HepG2 (cell line): ENCODE results near the gene GOLT1A. TPM values are rescaled to one million over a fixed set of nuclear protein-coding genes. Genes with fewer than 3 reads are reported as not detected.

Experiments used
- ESRRA ChIP-seq: sonication (generic); formaldehyde crosslinking; IDR thresholded peaks from 2 replicates; pipeline ENCODE4 v1.5.1; 2020; ENCODE audit warnings: mild to moderate bottlenecking, low read depth, missing genetic modification reagents
- FIP1L1 ChIP-seq: fragments of 200-400 bp; formaldehyde crosslinking; IDR thresholded peaks from 2 replicates; pipeline ENCODE4 v1.6.1; 2018; ENCODE audit warnings: low read depth, mild to moderate bottlenecking, low read length, moderate library complexity, borderline replicate concordance; ENCODE audit not compliant: insufficient read depth
- MLLT10 ChIP-seq: sonication (generic); formaldehyde crosslinking; IDR thresholded peaks from 2 replicates; pipeline ENCODE4 v1.4.0; 2020; ENCODE audit warnings: missing genetic modification reagents
- NR2F1 ChIP-seq, 2 experiments: fragments of 450-650 bp in 1 of 2; formaldehyde crosslinking in 1 of 2; IDR thresholded peaks; 2 replicates each; pipeline versions ENCODE4 v1.5.0 to v1.6.1; 2016 to 2020; ENCODE audit warnings: mild to moderate bottlenecking in 1 of 2, missing compliant biosample characterization in 1 of 2, missing genetic modification reagents in 1 of 2, moderate library complexity in 1 of 2
- PHF5A ChIP-seq: IDR thresholded peaks from one replicate; pipeline ENCODE4 v1.6.1; 2018; ENCODE audit warnings: low read depth, missing genetic modification reagents; ENCODE audit not compliant: unreplicated experiment
- SRY ChIP-seq: sonication (generic); formaldehyde crosslinking; IDR thresholded peaks from 2 replicates; pipeline ENCODE4 v1.8.0; 2022; ENCODE audit warnings: mild to moderate bottlenecking, missing genetic modification reagents
- ZNF251 ChIP-seq: sonication (generic); formaldehyde crosslinking; IDR thresholded peaks from 2 replicates; pipeline ENCODE4 v1.9.0; 2021; ENCODE audit warnings: mild to moderate bottlenecking, missing genetic modification reagents
- ZNF260 ChIP-seq: sonication (generic); formaldehyde crosslinking; IDR thresholded peaks from 2 replicates; pipeline ENCODE4 v1.4.0; 2020; ENCODE audit warnings: missing genetic modification reagents, low read depth, mild to moderate bottlenecking, borderline replicate concordance
- ZNF326 ChIP-seq: sonication (generic); formaldehyde crosslinking; IDR thresholded peaks from 2 replicates; pipeline ENCODE4 v1.4.0; 2020; ENCODE audit warnings: missing genetic modification reagents, borderline replicate concordance
- ZNF674 ChIP-seq: sonication (generic); formaldehyde crosslinking; IDR thresholded peaks from 2 replicates; pipeline ENCODE4 v1.5.0; 2020; ENCODE audit warnings: low read depth, mild to moderate bottlenecking, missing genetic modification reagents
- ZNF703 ChIP-seq: sonication (generic); formaldehyde crosslinking; IDR thresholded peaks from 2 replicates; pipeline ENCODE4 v1.5.1; 2020; ENCODE audit warnings: missing genetic modification reagents, mild to moderate bottlenecking, moderate library complexity, borderline replicate concordance
- ZNF709 ChIP-seq: sonication (generic); formaldehyde crosslinking; IDR thresholded peaks from 2 replicates; pipeline ENCODE4 v1.5.0; 2020; ENCODE audit warnings: mild to moderate bottlenecking, missing genetic modification reagents
- polyA plus RNA-seq, 8 experiments: library from polyadenylated mRNA; depleted of rRNA in 3 of 8; stranded (reverse) in 7 of 8; unstranded in 1 of 8; fragments of >200 nt; fragmentation: Illumina TruSeq in 4 of 8; extraction: Trizol in 4 of 8; gene quantifications; 2 replicates each; pipeline versions ENCODE4 v1.2.1 to v1.2.3, GENCODE V29; 2011 to 2016; ENCODE audit warnings: low read depth in 4 of 8, missing spikeins in 1 of 8, mixed read lengths in 1 of 8; ENCODE audit not compliant: insufficient read depth in 1 of 8
- total RNA-seq, 5 experiments: library from RNA; depleted of rRNA; stranded (reverse); fragments of >200 nt; fragmentation: Illumina TruSeq; extraction: Trizol; gene quantifications; 2 replicates each; pipeline ENCODE4 v1.2.3, GENCODE V29; 2016; ENCODE audit warnings: low read depth in 1 of 5
- TF ChIP-seq, protein P1 (sequence below): sonication (generic); formaldehyde crosslinking; IDR thresholded peaks from one replicate; pipeline ENCODE4 v1.5.1; 2020; ENCODE audit warnings: mild to moderate bottlenecking, missing genetic modification reagents; ENCODE audit errors: not compliant biosample characterization
- TF ChIP-seq, protein P2 (sequence below): sonication (generic); formaldehyde crosslinking; IDR thresholded peaks from 2 replicates; pipeline ENCODE4 v1.4.0; 2020; ENCODE audit warnings: missing genetic modification reagents
- TF ChIP-seq, protein P3 (sequence below): sonication (generic); formaldehyde crosslinking; IDR thresholded peaks from 2 replicates; pipeline ENCODE4 v1.4.0; 2020; ENCODE audit warnings: mild to moderate bottlenecking, low read depth, missing genetic modification reagents

Gene GOLT1A
- total and polyA plus RNA-seq, 2 of the 13 experiments (the other 11 are each of a cell fraction or from before 2014, with no cell fraction given) = 25.8 to 28.0 TPM

DNA sequence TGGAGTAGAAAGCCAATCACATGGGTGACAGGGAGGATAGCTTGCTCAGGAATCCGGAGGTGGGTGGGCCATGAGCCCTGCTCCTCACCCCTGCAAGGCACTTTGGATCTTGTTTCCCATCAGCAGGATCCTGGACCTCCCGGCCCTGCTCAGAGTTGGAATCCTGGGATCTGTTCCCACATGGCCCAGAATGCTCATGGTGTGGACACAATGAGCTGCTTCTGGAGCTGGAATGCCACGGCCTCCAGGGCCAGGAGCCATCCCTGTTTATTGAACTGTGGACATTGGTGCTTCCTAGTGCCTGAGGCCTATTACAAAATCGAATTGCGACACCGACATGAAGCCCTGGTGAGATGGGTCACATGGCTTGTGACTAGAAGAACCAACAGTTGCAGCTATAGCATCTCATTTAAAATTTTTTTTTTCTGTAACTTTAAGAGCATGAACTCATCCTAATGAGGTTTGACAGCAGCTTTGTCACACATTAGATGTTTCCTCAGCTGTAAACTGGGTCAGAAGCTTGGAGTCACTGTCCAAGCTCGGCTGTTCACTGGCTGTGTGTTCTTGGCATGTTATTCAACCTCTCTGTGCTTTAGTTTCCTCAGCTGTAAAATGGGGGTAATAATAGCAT lies 40.4 kb upstream of the GOLT1A start (continued):
- TF ChIP-seq ZNF703 (CRISPR knock-in tag) (no peak), ZNF674 (no peak), ZNF251 (CRISPR knock-in tag) (no peak), FIP1L1 (no peak), PHF5A (CRISPR knock-in tag) (no peak), ZNF709 (no peak), NR2F1 (CRISPR knock-in tag; IDR thresholded peaks at IDR 0.05) (no peak; a peak in 1 of 4 replicates), ZNF326 (CRISPR knock-in tag) (no peak), SRY (no peak; the same call in 1 of the 2 replicates), ZNF260 (CRISPR knock-in tag) (no peak), ESRRA (CRISPR knock-in tag) (no peak), MLLT10 (CRISPR knock-in tag) (no peak)
- TF ChIP-seq, protein P1, sequence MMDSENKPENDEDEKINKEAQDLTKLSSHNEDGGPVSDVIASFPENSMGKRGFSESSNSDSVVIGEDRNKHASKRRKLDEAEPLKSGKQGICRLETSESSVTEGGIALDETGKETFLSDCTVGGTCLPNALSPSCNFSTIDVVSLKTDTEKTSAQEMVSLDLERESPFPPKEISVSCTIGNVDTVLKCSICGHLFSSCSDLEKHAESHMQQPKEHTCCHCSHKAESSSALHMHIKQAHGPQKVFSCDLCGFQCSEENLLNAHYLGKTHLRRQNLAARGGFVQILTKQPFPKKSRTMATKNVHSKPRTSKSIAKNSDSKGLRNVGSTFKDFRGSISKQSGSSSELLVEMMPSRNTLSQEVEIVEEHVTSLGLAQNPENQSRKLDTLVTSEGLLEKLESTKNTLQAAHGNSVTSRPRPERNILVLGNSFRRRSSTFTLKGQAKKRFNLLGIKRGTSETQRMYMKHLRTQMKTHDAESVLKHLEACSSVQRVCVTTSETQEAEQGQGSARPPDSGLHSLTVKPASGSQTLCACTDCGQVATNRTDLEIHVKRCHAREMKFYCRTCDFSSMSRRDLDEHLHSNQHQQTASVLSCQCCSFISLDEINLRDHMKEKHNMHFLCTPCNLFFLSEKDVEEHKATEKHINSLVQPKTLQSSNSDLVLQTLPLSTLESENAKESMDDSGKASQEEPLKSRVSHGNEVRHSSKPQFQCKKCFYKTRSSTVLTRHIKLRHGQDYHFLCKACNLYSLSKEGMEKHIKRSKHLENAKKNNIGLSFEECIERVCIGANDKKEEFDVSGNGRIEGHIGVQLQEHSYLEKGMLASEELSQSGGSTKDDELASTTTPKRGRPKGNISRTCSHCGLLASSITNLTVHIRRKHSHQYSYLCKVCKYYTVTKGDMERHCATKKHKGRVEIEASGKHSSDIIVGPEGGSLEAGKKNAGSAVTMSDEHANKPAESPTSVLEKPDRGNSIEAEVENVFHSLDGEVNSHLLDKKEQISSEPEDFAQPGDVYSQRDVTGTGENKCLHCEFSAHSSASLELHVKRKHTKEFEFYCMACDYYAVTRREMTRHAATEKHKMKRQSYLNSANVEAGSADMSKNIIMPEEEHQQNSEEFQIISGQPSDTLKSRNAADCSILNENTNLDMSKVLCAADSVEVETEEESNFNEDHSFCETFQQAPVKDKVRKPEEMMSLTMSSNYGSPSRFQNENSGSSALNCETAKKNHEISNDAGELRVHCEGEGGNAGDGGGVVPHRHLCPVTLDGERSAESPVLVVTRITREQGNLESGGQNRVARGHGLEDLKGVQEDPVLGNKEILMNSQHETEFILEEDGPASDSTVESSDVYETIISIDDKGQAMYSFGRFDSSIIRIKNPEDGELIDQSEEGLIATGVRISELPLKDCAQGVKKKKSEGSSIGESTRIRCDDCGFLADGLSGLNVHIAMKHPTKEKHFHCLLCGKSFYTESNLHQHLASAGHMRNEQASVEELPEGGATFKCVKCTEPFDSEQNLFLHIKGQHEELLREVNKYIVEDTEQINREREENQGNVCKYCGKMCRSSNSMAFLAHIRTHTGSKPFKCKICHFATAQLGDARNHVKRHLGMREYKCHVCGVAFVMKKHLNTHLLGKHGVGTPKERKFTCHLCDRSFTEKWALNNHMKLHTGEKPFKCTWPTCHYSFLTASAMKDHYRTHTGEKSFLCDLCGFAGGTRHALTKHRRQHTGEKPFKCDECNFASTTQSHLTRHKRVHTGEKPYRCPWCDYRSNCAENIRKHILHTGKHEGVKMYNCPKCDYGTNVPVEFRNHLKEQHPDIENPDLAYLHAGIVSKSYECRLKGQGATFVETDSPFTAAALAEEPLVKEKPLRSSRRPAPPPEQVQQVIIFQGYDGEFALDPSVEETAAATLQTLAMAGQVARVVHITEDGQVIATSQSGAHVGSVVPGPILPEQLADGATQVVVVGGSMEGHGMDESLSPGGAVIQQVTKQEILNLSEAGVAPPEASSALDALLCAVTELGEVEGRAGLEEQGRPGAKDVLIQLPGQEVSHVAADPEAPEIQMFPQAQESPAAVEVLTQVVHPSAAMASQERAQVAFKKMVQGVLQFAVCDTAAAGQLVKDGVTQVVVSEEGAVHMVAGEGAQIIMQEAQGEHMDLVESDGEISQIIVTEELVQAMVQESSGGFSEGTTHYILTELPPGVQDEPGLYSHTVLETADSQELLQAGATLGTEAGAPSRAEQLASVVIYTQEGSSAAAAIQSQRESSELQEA (CRISPR knock-in tag) = no peak
- TF ChIP-seq, protein P2, sequence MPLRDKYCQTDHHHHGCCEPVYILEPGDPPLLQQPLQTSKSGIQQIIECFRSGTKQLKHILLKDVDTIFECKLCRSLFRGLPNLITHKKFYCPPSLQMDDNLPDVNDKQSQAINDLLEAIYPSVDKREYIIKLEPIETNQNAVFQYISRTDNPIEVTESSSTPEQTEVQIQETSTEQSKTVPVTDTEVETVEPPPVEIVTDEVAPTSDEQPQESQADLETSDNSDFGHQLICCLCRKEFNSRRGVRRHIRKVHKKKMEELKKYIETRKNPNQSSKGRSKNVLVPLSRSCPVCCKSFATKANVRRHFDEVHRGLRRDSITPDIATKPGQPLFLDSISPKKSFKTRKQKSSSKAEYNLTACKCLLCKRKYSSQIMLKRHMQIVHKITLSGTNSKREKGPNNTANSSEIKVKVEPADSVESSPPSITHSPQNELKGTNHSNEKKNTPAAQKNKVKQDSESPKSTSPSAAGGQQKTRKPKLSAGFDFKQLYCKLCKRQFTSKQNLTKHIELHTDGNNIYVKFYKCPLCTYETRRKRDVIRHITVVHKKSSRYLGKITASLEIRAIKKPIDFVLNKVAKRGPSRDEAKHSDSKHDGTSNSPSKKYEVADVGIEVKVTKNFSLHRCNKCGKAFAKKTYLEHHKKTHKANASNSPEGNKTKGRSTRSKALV (CRISPR knock-in tag) = no peak
- TF ChIP-seq, protein P3, sequence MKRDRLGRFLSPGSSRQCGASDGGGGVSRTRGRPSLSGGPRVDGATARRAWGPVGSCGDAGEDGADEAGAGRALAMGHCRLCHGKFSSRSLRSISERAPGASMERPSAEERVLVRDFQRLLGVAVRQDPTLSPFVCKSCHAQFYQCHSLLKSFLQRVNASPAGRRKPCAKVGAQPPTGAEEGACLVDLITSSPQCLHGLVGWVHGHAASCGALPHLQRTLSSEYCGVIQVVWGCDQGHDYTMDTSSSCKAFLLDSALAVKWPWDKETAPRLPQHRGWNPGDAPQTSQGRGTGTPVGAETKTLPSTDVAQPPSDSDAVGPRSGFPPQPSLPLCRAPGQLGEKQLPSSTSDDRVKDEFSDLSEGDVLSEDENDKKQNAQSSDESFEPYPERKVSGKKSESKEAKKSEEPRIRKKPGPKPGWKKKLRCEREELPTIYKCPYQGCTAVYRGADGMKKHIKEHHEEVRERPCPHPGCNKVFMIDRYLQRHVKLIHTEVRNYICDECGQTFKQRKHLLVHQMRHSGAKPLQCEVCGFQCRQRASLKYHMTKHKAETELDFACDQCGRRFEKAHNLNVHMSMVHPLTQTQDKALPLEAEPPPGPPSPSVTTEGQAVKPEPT = peak; percentile 73; the same call in 1 of the 2 replicates
